B cell (primary cell): Measurements from ENCODE around the gene GPHN. TPM values are rescaled to one million over a fixed set of nuclear protein-coding genes. Genes with fewer than 3 reads are reported as not detected.
"Not testable (repeated sequence)": the region's sequence is repeated elsewhere in the genome, so short reads cannot be mapped to it uniquely, and the experiment has no call there.

Experiments
- ATAC-seq: fragments of 200-7000 bp; cut with Tn5 transposase; one replicate; pipeline ENCODE4 v1.10.0; 2021; ENCODE audit warnings: low read depth, mild to moderate bottlenecking, moderate number of reproducible peaks, moderate library complexity
- CTCF ChIA-PET: fragments of 350-600 bp; sonication (Branson Sonifier 250); formaldehyde crosslinking; loops from one replicate; lab custom pipeline; 2021; ENCODE audit warnings: antibody characterized with exemption, inconsistent platforms; lab: Charles Lee
- POLR2A ChIA-PET: fragments of 350-600 bp; sonication (Branson Sonifier 250); formaldehyde crosslinking; loops from one replicate; lab custom pipeline; 2021; ENCODE audit warnings: antibody characterized with exemption; lab: Charles Lee
- DNase-seq: peaks from one replicate; pipeline ENCODE4 v3.0.0; 2013
- H2AFZ ChIP-seq: 2 replicates; pipeline ENCODE4 v1.6.1; 2012; ENCODE audit warnings: mild to moderate bottlenecking, low read depth, low read length; ENCODE audit not compliant: insufficient read depth, poor library complexity, severe bottlenecking
- H3K27ac ChIP-seq, 2 donors: 1 replicate in 1 of 2; 2 replicates in 1 of 2; pipeline ENCODE4 v1.5.1; 2012 to 2013; ENCODE audit warnings: low read length in 2 of 2, mild to moderate bottlenecking in 2 of 2, moderate library complexity in 1 of 2
- H3K27me3 ChIP-seq, 4 experiments: fragments of 200-600 bp in 1 of 4; sonication (generic) in 1 of 4; replicated peaks in 1 of 4; 1 replicate in 2 of 4; 2 replicates in 2 of 4; pipeline versions ENCODE4 v1.6.1 to v1.7.0; 2013 to 2016; ENCODE audit warnings: low read length in 3 of 4, mild to moderate bottlenecking in 2 of 4, mixed read lengths in 1 of 4, moderate library complexity in 1 of 4; ENCODE audit not compliant: insufficient read depth in 4 of 4, control insufficient read depth in 3 of 4; ENCODE audit errors: control extremely low read depth in 1 of 4
- H3K36me3 ChIP-seq, 2 experiments: replicated peaks in 1 of 2; 1 replicate in 1 of 2; 2 replicates in 1 of 2; pipeline versions ENCODE4 v1.6.1 to v1.7.1; 2013; ENCODE audit warnings: low read length in 1 of 2; ENCODE audit not compliant: insufficient read depth in 2 of 2, control insufficient read depth in 1 of 2; ENCODE audit errors: control extremely low read depth in 1 of 2, extremely low read depth in 1 of 2
- H3K4me1 ChIP-seq, 2 donors: fragments of 200-600 bp in 1 of 2; sonication (generic) in 1 of 2; 1 replicate in 1 of 2; 2 replicates in 1 of 2; pipeline versions ENCODE4 v1.5.1 to v1.6.1; 2013 to 2017; ENCODE audit warnings: low read length in 2 of 2; ENCODE audit not compliant: control insufficient read depth in 2 of 2, insufficient read depth in 2 of 2
- H3K4me2 ChIP-seq: replicated peaks from 2 replicates; pipeline ENCODE3; 2012; ENCODE audit warnings: mild to moderate bottlenecking, low read depth, low read length; ENCODE audit not compliant: poor library complexity, severe bottlenecking
- H3K4me3 ChIP-seq, 5 experiments: fragments of 200-600 bp in 1 of 5; sonication (generic) in 1 of 5; 1 replicate in 3 of 5; 2 replicates in 2 of 5; pipeline versions ENCODE4 v1.5.1 to v1.7.0; 2011 to 2016; ENCODE audit warnings: low read length in 4 of 5, mild to moderate bottlenecking in 4 of 5, low read depth in 2 of 5, control low read depth in 1 of 5, moderate library complexity in 1 of 5; ENCODE audit not compliant: insufficient read depth in 1 of 5; ENCODE audit errors: control extremely low read depth in 1 of 5, extremely low read depth in 1 of 5
- H3K79me2 ChIP-seq: fragments of 200-600 bp; sonication (generic); one replicate; pipeline ENCODE4 v1.6.0; 2016; ENCODE audit warnings: low read length; ENCODE audit not compliant: control insufficient read depth, insufficient read depth
- H3K9ac ChIP-seq: fragments of 200-600 bp; sonication (generic); 2 replicates; pipeline ENCODE4 v1.6.1; 2017; ENCODE audit warnings: mild to moderate bottlenecking, low read length, moderate library complexity
- H3K9me3 ChIP-seq, 3 donors: one replicate each; pipeline versions ENCODE4 v1.6.1 to v1.7.1; 2013; ENCODE audit warnings: low read length in 2 of 3; ENCODE audit not compliant: control insufficient read depth in 2 of 3, insufficient read depth in 1 of 3; ENCODE audit errors: control extremely low read depth in 1 of 3
- H4K20me1 ChIP-seq: 2 replicates; pipeline ENCODE4 v1.6.0; 2012; ENCODE audit warnings: mild to moderate bottlenecking, low read length; ENCODE audit not compliant: insufficient read depth, control insufficient read depth, poor library complexity, severe bottlenecking
- H3K27ac Mint-ChIP-seq: one replicate; pipeline ENCODE4 v1.8.0; 2021; ENCODE audit warnings: mixed read lengths
- H3K27me3 Mint-ChIP-seq: one replicate; pipeline ENCODE4 v1.8.0; 2021; ENCODE audit warnings: mixed read lengths
- H3K4me1 Mint-ChIP-seq: one replicate; pipeline ENCODE4 v1.8.0; 2021; ENCODE audit warnings: mixed read lengths
- H3K4me3 Mint-ChIP-seq: one replicate; pipeline ENCODE4 v1.8.0; 2021; ENCODE audit warnings: mixed read lengths
- H3K9me3 Mint-ChIP-seq: one replicate; pipeline ENCODE4 v1.8.0; 2022; ENCODE audit warnings: mixed read lengths; ENCODE audit not compliant: insufficient read depth
- EZH2 ChIP-seq: IDR thresholded peaks from 2 replicates; pipeline ENCODE4 v1.6.1; 2012; ENCODE audit warnings: borderline replicate concordance, low read depth, mild to moderate bottlenecking, moderate library complexity, low read length; ENCODE audit not compliant: insufficient read depth, poor library complexity, severe bottlenecking
- WGBS: methylation state at CpG from one replicate; pipeline ENCODE4 v1.1.5; 2013; ENCODE audit warnings: missing lambda C conversion rate; ENCODE audit not compliant: insufficient coverage; 5-methylcytosine and 5-hydroxymethylcytosine counted together
- intact Hi-C: fragments of 100-400 bp; cut with micrococcal nuclease; formaldehyde crosslinking; loops from one replicate; pipeline ENCODE4 v1.10.0; 2022
- polyA plus RNA-seq: library from polyadenylated mRNA; depleted of rRNA; stranded (reverse); fragments of >200 nt; gene quantifications from 2 replicates; pipeline ENCODE4 v1.2.3, GENCODE V29; 2012
- total RNA-seq, 2 donors: library from RNA; stranded (reverse); fragments of 120-200 nt in 1 of 2; gene quantifications; 1 replicate in 1 of 2; 2 replicates in 1 of 2; pipeline versions ENCODE4 v1.2.3 to v1.2.4, GENCODE V29; 2013 to 2022
- TF ChIP-seq, protein P1 (sequence below): fragments of 200-600 bp; IDR thresholded peaks from one replicate; pipeline ENCODE4 v1.8.0; 2022; ENCODE audit warnings: antibody characterized with exemption, mild to moderate bottlenecking

The GPHN gene
- total and polyA plus RNA-seq, 2 donors (not counting 1 experiment from before 2014, with no cell fraction given), result 3.4 to 18.0 TPM

DNA sequence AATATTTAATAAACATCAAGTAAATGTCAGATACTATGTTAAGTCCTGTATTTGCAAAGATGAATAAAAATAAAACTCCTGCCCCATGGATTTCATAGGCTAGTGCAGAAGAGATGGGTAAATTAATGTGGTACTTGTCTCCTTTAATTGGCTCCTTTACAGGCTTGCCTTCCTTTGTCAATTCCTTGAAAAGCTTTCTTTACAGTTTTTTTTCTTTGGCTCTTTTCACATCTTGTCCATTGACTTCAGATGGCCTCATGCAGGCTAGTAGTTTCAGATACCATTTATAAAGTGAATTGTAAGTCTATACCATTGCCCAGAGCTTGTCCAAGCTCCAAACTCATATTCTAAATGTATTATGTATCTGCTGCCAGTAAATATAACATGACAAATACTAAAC, 552.6 kb downstream of the GPHN start:
- ChIA-PET CTCF (no interaction called here), POLR2A (no interaction called here)
- no peaks in the 10 kb centered on the region for H4K20me1 ChIP-seq
- TF ChIP-seq, protein P1, sequence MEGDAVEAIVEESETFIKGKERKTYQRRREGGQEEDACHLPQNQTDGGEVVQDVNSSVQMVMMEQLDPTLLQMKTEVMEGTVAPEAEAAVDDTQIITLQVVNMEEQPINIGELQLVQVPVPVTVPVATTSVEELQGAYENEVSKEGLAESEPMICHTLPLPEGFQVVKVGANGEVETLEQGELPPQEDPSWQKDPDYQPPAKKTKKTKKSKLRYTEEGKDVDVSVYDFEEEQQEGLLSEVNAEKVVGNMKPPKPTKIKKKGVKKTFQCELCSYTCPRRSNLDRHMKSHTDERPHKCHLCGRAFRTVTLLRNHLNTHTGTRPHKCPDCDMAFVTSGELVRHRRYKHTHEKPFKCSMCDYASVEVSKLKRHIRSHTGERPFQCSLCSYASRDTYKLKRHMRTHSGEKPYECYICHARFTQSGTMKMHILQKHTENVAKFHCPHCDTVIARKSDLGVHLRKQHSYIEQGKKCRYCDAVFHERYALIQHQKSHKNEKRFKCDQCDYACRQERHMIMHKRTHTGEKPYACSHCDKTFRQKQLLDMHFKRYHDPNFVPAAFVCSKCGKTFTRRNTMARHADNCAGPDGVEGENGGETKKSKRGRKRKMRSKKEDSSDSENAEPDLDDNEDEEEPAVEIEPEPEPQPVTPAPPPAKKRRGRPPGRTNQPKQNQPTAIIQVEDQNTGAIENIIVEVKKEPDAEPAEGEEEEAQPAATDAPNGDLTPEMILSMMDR, result no peak
- TF ChIP-seq EZH2, result no peak
- Mint-ChIP-seq H3K4me1 (no peaks in the 10 kb centered on the region), H3K9me3 (peaks cover 4% of the 10 kb centered on the region), H3K27me3 (no peaks in the 10 kb centered on the region), H3K27ac (no peak overlapping the region), H3K4me3 (no peak overlapping the region)
- no peaks in the 10 kb centered on the region for H3K27me3 ChIP-seq
- ATAC-seq (no peak), DNase-seq (no peak)
- no peak overlapping the region for H3K27ac ChIP-seq
- H3K9me3 ChIP-seq, result peaks cover 0 to 12% (median 0%) of the 10 kb centered on the region in 3 donors
- H3K4me3 ChIP-seq, result no peak overlapping the region
- no peak overlapping the region for H3K4me2 ChIP-seq
- intact Hi-C loops, result no loop called here
- H3K4me1 ChIP-seq, result no peaks in the 10 kb centered on the region
- no peak overlapping the region for H3K9ac ChIP-seq
- no peak overlapping the region for H2AFZ ChIP-seq
- H3K36me3 ChIP-seq, result no peaks in the 10 kb centered on the region
- H3K79me2 ChIP-seq, result no peaks in the 10 kb centered on the region

DNA sequence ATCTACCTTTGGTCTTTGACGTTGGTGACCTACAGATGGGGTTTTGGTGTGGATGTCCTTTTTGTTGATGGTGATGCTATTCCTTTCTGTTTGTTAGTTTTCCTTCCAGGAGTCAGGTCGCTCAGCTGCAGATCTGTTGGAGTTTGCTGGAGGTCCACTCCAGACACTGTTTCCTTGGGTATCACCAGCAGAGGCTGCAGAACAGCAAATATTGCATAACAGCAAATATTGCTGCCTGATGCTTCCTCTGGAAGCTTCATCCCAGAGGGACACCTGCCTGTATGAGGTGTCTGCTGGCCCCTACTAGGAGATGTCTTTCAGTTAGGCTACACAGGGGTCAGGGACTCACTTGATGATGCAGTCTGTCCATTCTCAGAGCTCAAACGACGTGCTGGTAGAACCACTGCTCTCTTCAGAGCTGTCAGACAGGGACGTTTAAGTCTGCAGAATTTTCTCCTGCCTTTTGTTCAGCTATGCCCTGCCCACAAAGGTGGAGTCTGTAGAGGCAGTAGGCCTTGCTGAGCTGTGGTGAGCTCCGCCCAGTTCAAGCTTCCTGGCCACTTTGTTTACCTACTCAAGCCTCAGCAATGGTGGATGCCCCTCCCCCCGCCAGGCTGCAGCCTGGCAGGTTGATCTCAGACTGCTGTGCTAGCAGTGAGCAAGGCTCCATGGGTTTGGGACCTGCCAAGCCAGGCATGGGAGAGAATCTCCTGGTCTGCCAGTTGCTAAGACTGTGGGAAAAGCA, 559.3 kb downstream of the GPHN start:
- H3K4me1 ChIP-seq, H3K27ac Mint-ChIP-seq, CTCF ChIA-PET, H3K4me3 Mint-ChIP-seq, H3K9me3 ChIP-seq, H3K27me3 ChIP-seq, H3K4me1 Mint-ChIP-seq, H3K27me3 Mint-ChIP-seq, H3K79me2 ChIP-seq, POLR2A ChIA-PET, H4K20me1 ChIP-seq, ATAC-seq, intact Hi-C loops, DNase-seq, H3K4me3 ChIP-seq, H3K27ac ChIP-seq, H3K9ac ChIP-seq, H3K4me2 ChIP-seq, H3K36me3 ChIP-seq, H2AFZ ChIP-seq, H3K9me3 Mint-ChIP-seq: not testable (repeated sequence)
- WGBS, result 96% methylated on average over 6 of the region's 7 CpGs
